Activated effector memory CD4-positive, alpha-beta T cell treated with anti-CD3 and anti-CD28 coated beads, Interleukin-2, amount 50 U/mL, for 16 hours (primary cell): ENCODE measurements around the gene TMEM178B.
"Not testable (repeated sequence)": the region's sequence is repeated elsewhere in the genome, so short reads cannot be mapped to it uniquely, and the experiment has no call there.

Experiments used
- DNase-seq: peaks from one replicate; pipeline ENCODE4 v3.0.0-alpha.2; 2020

TMEM178B gene

GRCh38 chr7:141144921-141145629 is 71.2 kb downstream of the TMEM178B start:
- DNase-seq: no peak

DNA sequence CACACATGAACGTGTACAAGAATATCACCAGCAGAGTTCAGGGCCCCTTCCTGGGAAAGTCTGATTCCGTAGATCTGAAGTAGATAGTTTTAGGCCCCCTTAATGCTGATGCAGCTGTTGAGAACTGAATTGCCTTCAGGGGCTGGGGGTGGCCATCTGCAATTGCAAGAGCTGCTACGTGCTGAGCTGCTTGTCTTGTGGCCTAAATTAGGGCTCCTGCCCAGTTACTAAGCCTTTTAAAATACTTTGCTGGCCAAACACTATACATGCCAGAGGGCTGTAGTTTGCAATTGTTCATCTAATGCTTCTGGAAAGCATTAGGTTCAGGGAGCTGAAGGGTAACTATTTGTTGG is 71.7 kb downstream of the TMEM178B start:
- DNase-seq: no peak

GRCh38 chr7:141147482-141147881 is 73.6 kb downstream of the TMEM178B start:
- no peak for DNase-seq

DNA sequence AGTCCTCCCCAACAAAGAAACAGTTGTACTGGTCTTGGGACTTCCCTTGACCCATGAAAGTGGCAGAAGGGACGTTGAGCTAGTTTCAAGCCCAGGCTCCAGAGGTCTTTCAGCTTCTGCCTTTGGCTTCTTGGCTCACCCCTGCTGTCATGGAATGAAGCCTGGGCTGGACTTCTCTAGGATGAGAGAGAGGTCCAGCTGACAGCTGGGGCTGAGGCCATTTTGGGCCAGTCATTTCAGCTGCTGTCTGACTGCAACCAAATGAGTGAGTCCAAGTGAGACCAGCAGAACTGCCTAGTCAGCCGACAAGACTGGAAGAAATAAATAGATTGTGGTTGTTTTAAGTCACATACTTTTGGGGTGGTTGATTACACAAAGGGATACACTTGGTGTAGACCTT is 76.6 kb downstream of the TMEM178B start:
- DNase-seq: no peak

GRCh38 chr7:141151746-141152145 is 77.9 kb downstream of the TMEM178B start:
- DNase-seq: no peak

DNA sequence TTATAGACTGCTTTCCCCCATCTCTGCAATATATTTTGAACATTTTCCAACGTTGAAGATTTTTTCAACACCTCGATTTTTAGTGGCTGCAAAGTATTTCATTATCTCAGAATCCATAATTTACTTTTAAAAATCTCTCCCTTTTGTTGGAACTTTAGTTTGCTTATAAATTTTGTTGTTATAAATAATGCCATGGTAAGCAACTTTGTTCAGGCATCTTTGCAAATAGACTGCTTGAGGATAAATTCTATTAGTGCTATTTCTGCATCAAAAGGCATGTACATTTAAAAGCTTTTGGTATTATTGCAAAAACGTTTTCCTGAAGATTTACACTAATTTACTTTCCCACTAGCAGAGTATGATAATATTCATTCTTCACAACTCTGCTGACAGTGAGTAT is 79.4 kb downstream of the TMEM178B start:
- no peak for DNase-seq

DNA sequence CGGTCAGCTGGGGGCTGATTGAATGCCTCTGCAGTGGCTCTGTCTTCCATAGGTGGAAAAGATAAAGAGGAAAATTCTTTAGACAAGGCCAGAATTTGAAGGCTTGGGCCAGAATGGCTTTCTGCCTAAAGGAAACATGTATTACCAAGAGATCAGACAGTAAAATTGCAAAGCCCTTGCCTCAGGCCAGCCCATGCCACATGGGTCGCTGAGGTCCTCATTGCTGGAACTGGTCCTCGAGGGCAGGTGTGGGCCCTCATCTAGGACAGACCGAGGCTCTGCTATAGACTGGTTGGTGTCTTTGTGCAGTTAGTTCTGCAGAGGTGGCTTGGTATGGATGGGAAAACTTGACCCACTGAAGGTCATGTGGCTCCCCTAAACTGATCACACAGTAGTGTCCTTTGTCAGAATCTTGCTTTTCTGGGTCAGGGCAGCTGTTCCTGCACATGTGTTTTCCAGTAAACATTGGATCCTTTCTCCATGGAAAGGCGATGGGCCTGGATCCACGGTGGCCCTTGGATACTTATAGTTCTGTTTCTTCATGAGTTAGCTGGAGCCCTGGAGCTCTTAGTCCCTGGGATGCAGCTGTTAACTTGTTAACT is 80.4 kb downstream of the TMEM178B start:
- no peak for DNase-seq

DNA sequence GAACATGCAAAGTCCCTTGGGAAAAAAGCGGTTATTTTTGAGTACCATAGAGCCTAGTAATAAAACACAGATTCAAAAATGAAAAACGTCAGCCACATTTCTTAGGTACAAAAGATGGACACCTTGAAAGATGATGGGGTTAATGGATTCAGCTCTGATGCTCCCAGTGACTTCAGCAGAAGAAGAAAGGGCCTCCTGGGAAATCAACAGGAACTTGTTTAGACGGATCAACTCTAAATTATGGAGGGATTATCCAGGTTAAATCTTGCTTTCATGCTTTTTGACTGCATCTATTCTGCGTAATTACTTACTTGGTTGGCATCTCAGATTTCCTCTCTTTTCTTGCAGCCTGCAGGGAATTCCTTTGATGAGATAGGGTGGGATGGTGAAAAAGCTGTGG is 82.5 kb downstream of the TMEM178B start:
- DNase-seq: no peak

GRCh38 chr7:141157138-141157765 is 83.4 kb downstream of the TMEM178B start:
- no peak for DNase-seq

GRCh38 chr7:141158561-141158960 is 84.7 kb downstream of the TMEM178B start:
- DNase-seq: no peak

- no peak for DNase-seq
These were observed 86.5 kb downstream of the TMEM178B start for GRCh38 chr7:141160246-141160860.

GRCh38 chr7:141161550-141162535 is 88.0 kb downstream of the TMEM178B start:
- DNase-seq: no peak

DNA sequence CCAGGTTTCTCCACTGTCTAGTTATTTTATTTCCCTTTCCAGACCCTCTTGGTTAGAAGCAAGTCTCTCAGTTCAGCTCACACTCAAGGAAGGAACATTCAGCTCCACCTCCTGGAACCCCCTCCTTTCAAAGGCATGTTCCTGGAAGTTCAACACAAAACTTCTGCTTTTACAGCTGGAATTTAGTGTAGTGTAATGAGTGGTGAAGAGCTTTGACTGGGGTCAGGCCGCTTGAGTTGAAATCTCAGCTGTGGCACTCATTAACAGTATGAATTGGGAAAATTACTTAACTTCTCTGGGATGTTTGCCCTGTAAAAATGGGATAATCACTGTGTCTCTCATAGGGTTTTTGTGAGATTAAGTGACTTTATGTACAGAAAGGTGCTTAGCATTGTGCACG is 91.7 kb downstream of the TMEM178B start:
- DNase-seq: no peak

- no peak for DNase-seq
These were observed 93.1 kb downstream of the TMEM178B start for GRCh38 chr7:141166926-141167325.

DNA sequence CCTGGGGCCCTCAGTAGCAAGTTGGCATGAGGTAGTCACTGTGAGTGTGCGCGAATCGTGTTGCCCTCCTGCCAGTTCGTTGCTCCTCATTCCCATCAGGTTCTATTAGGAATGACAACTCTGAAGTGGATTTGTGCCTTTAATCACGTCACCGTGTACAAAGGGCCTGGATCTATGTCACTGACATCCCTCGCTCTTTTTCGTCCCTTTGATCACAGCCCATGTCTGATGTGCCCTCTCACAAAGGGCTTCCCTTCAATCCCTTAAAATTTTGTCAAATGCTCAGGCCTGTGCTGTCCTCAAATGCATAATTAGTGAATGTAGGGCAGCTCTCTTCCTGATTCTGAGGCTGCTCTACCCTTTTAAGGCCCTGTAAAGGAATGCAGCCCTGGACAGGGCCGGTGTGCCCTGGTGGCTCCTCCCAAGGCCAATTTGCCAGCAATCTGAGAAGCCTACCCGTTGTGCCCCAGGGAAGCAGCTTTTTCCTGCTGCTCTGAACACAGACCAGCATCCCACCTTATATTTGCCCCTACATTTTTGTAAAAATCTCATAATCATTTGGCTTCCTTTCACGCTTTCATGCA is 93.6 kb downstream of the TMEM178B start:
- DNase-seq: no peak

- DNase-seq: not testable (repeated sequence)
These were observed 95.3 kb downstream of the TMEM178B start for GRCh38 chr7:141169157-141169556.

- DNase-seq: not testable (repeated sequence)
These were observed 101.9 kb downstream of the TMEM178B start for GRCh38 chr7:141175728-141176127.

- not testable (repeated sequence) for DNase-seq
These were observed 103.3 kb downstream of the TMEM178B start for GRCh38 chr7:141177120-141177519.

DNA sequence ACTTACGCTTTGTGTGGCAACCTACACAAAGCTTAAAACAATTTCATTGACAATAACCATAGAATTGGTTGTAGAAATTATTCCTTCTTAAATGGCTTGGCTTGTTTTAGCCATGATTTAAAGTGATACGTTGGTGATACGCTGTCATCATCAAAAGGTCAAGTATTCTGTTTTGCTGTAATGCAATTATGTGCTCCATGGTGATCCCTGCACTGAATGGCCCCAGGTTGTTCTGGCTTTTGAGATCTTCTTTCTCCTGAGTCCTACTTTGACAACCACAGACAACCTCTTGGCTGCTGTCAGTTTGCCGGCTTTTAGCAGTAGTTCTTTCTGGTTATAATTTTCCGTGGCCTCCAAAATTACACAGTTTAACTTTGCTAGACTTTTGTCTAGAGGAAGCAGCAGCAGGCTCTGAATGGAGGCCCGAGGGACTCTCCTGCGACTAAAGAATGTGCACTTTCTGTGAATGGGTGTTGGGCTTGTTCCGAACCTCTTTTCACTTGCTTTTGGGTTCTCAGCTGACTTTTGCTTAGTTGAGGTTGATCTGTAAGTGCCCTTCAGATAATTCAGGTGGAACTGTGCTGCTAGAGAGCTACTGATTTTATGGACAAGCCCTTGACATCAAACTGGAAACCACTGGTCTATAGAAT is 104.7 kb downstream of the TMEM178B start:
- no peak for DNase-seq

GRCh38 chr7:141181812-141182211 is 107.9 kb downstream of the TMEM178B start:
- DNase-seq: no peak

DNA sequence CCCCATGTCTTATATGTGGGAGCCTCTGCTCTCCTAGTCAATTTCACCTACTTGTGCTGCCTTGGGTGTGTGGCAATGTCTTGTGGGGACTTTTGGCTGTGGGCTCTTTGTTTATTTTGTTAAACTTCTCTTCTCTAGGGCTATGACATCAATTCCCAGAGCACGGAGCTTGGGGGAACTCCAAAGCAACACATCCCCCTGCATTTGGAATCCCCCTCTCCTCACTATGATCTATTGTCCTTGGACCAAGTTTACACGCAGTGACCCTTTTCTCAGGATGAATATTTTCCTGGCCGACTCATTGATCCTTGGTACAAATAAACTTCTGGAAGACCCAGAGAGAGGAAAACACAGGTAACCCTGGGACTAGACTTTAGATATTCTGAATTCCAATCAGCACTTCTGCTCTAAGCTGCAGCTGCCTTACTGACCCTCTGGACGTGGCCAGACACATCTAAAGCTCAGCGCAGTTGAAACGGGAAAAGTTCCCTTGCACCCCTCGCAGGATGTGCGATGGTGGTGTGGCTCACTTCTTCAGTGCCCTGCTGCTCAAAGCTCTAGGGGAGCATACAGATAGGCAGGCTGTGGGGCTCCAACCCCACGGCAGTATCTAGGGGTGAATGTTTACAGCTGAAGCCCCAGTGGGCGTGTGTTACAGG is 110.8 kb downstream of the TMEM178B start:
- DNase-seq: no peak
